Rectal smooth muscle tissue (tissue), 1 donor: ENCODE data around the gene LRRC8E.

Experiments used
- H3K27ac ChIP-seq: one replicate; pipeline ENCODE4 v1.7.0; 2013; ENCODE audit warnings: low read depth, low read length, inconsistent platforms
- H3K27me3 ChIP-seq: one replicate; pipeline ENCODE4 v1.7.0; 2013; ENCODE audit warnings: low read length; ENCODE audit not compliant: control insufficient read depth, insufficient read depth
- H3K36me3 ChIP-seq: one replicate; pipeline ENCODE4 v1.7.0; 2013; ENCODE audit warnings: low read length; ENCODE audit not compliant: control insufficient read depth, insufficient read depth
- H3K4me1 ChIP-seq: one replicate; pipeline ENCODE4 v1.7.0; 2013; ENCODE audit warnings: low read length; ENCODE audit not compliant: control insufficient read depth, insufficient read depth
- H3K4me3 ChIP-seq: one replicate; pipeline ENCODE4 v1.7.0; 2013; ENCODE audit warnings: low read length
- H3K9ac ChIP-seq: one replicate; pipeline ENCODE4 v1.7.0; 2013; ENCODE audit warnings: low read length

Gene LRRC8E

GRCh38 chr19:7919610-7920518 lies 31.6 kb downstream of the LRRC8E start, which contains the start of gene SNAPC2:
TSS of gene SNAPC2 (plus strand) at chr19:7920338. CDS start at chr19:7920367, 29 bp downstream.
- Histone ChIP-seq H3K27ac (peak within 1 kb of the TSS; percentile 88), H3K9ac (no peak within 1 kb of the TSS), H3K27me3 (peaks cover 28% of the 10 kb centered on the region), H3K4me3 (peak within 1 kb of the TSS; percentile 78), H3K4me1 (peaks cover 30% of the 10 kb centered on the region), H3K36me3 (peaks cover 8% of the 10 kb centered on the region)

GRCh38 chr19:7920519-7921301 lies 32.4 kb downstream of the LRRC8E start:
- Histone ChIP-seq H3K36me3 (peaks cover 8% of the 10 kb centered on the region), H3K4me1 (peaks cover 30% of the 10 kb centered on the region), H3K27me3 (peaks cover 23% of the 10 kb centered on the region), H3K9ac (no peak overlapping the region), H3K4me3 (peak overlapping the region; percentile 78), H3K27ac (peak overlapping the region; percentile 88)

GRCh38 chr19:7921302-7921966 lies 33.1 kb downstream of the LRRC8E start:
- Histone ChIP-seq H3K36me3 (peaks cover 8% of the 10 kb centered on the region), H3K27me3 (peaks cover 19% of the 10 kb centered on the region), H3K27ac (peak overlapping the region; percentile 78), H3K4me1 (peaks cover 33% of the 10 kb centered on the region), H3K9ac (no peak overlapping the region), H3K4me3 (peak overlapping the region; percentile 78)

- Histone ChIP-seq H3K9ac (no peak overlapping the region), H3K27me3 (peaks cover 15% of the 10 kb centered on the region), H3K4me3 (peak overlapping the region; percentile 78), H3K27ac (peak overlapping the region; percentile 78), H3K36me3 (peaks cover 8% of the 10 kb centered on the region), H3K4me1 (peaks cover 41% of the 10 kb centered on the region)
Measured at GRCh38 chr19:7921967-7922835, 33.9 kb downstream of the LRRC8E start.

GRCh38 chr19:7922836-7923195 lies 34.5 kb downstream of the LRRC8E start:
- Histone ChIP-seq H3K27ac (peak overlapping the region; percentile 78), H3K4me1 (peaks cover 47% of the 10 kb centered on the region), H3K9ac (no peak overlapping the region), H3K27me3 (peaks cover 8% of the 10 kb centered on the region), H3K4me3 (peak overlapping the region; percentile 5), H3K36me3 (peaks cover 8% of the 10 kb centered on the region)

GRCh38 chr19:7923295-7924191 lies 35.2 kb downstream of the LRRC8E start:
- peaks cover 6% of the 10 kb centered on the region for H3K27me3 ChIP-seq
- peaks cover 8% of the 10 kb centered on the region for H3K36me3 ChIP-seq
- peak overlapping the region; percentile 78 for H3K27ac ChIP-seq
- H3K9ac ChIP-seq = no peak overlapping the region
- peak overlapping the region; percentile 51 for H3K4me3 ChIP-seq
- H3K4me1 ChIP-seq = peaks cover 54% of the 10 kb centered on the region

- Histone ChIP-seq H3K27ac (peak overlapping the region; percentile 78), H3K4me1 (peaks cover 59% of the 10 kb centered on the region), H3K4me3 (peak overlapping the region; percentile 51), H3K9ac (no peak overlapping the region), H3K36me3 (peaks cover 10% of the 10 kb centered on the region), H3K27me3 (no peaks in the 10 kb centered on the region)
Measured at GRCh38 chr19:7924241-7924640, 35.9 kb downstream of the LRRC8E start.

GRCh38 chr19:7924651-7925170 lies 36.4 kb downstream of the LRRC8E start:
- Histone ChIP-seq H3K4me3 (peak overlapping the region; percentile 41), H3K27me3 (no peaks in the 10 kb centered on the region), H3K36me3 (peaks cover 10% of the 10 kb centered on the region), H3K4me1 (peaks cover 64% of the 10 kb centered on the region), H3K9ac (no peak overlapping the region), H3K27ac (peak overlapping the region; percentile 78)

GRCh38 chr19:7925171-7925851 lies 37.0 kb downstream of the LRRC8E start:
- Histone ChIP-seq H3K27ac (peak overlapping the region; percentile 78), H3K27me3 (no peaks in the 10 kb centered on the region), H3K4me1 (peaks cover 67% of the 10 kb centered on the region), H3K4me3 (peak overlapping the region; percentile 49), H3K9ac (no peak overlapping the region), H3K36me3 (peaks cover 10% of the 10 kb centered on the region)

- H3K27ac ChIP-seq = peak within 1 kb of the TSS; percentile 99
- H3K4me3 ChIP-seq = peak within 1 kb of the TSS; percentile 68
- H3K4me1 ChIP-seq = peaks cover 71% of the 10 kb centered on the region
- peaks cover 10% of the 10 kb centered on the region for H3K36me3 ChIP-seq
- H3K27me3 ChIP-seq = no peaks in the 10 kb centered on the region
- no peak within 1 kb of the TSS for H3K9ac ChIP-seq
Measured at GRCh38 chr19:7926021-7926726, 37.9 kb downstream of the LRRC8E start, which contains the start of gene CTXN1. TSS of gene CTXN1 (minus strand) at chr19:7926135. CDS start at chr19:7925538, 597 bp downstream.
